ENCODE measurements around the gene GFRA1.

The GFRA1 gene

DNA sequence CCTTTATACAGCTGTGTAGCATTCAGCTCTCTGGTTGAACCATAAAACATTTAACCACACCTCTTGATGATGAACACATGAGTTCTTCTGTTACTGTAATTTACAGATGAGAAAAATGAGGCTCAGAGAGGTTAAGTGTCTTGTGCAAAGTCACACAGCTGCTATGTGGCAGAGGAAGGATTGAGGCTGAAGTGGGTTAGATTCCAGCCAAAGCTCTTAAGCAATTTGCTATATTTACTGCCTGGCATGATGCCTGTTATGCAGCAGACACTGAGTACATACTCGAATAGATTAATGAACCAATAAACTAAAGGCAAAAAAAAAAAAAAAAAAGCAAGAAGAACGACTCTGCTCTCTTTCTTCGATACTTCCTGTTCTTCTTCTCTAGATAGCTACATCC, 35.7 kb downstream of the GFRA1 start:
- H3K36me3 ChIP-seq (ENCODE audit: insufficient read depth, low read length): no peaks in the 10 kb centered on the region
- no peaks in the 10 kb centered on the region for H3K9me3 ChIP-seq (ENCODE audit: low read length)
- H3K4me1 ChIP-seq (ENCODE audit: insufficient read depth, low read length): peaks cover 12% of the 10 kb centered on the region
- H3K9ac ChIP-seq (ENCODE audit: low read length): no peak overlapping the region
- no peaks in the 10 kb centered on the region for H3K27me3 ChIP-seq (ENCODE audit: control insufficient read depth in 1 of 2, insufficient read depth in 2 of 2, low read length in 2 of 2)
- no peak overlapping the region for H3K27ac ChIP-seq (ENCODE audit: low read depth, low read length)
- peak overlapping the region in 1 of 2 donors; percentile 1 for H3K4me3 ChIP-seq (ENCODE audit: low read depth in 1 of 2, low read length in 2 of 2)

DNA sequence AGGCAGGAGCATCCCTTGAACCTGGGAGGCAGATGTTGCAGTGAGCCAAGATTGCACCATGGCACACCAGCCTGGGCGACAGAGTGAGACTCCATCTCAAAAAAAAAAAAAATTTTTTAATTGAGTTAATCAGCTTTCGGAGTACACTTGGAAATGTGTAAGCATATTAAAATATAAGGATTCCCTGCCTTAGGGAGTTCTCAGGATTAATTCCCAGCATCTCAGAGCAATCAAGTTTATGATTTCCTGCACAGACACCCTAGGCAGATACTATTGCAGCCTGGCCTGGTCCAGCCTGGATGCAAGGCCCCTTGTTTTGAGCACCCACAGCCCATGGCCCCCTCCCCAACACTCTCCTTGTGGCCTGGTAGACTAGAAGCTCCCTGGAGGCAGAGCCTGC, 39.8 kb downstream of the GFRA1 start:
- no peaks in the 10 kb centered on the region for H3K9me3 ChIP-seq (ENCODE audit: low read length)
- no peaks in the 10 kb centered on the region for H3K36me3 ChIP-seq (ENCODE audit: insufficient read depth, low read length)
- H3K27ac ChIP-seq (ENCODE audit: low read depth, low read length): no peak overlapping the region
- no peaks in the 10 kb centered on the region for H3K27me3 ChIP-seq (ENCODE audit: control insufficient read depth in 1 of 2, insufficient read depth in 2 of 2, low read length in 2 of 2)
- peaks cover 12% of the 10 kb centered on the region for H3K4me1 ChIP-seq (ENCODE audit: insufficient read depth, low read length)
- H3K9ac ChIP-seq (ENCODE audit: low read length): no peak overlapping the region
- no peak overlapping the region for H3K4me3 ChIP-seq (ENCODE audit: low read depth in 1 of 2, low read length in 2 of 2)

DNA sequence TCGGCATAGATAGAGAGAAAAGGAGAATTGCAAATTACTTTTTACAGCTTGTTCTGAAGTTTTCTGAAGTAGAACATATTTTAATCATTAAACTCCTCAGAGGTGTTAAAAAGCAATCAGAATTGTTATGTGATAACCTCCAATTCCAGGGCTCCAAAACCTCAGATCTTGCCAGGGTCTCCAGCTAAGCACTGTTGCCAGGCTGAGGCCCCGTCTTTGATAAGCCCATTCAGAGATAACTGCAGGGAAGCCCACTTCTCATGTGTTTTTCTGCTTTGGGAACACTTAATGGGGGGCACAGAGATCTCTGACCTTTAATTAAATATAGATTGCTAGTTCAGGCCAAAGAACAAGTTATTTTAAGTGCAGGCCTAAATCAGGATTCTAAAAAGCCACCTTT, 40.4 kb downstream of the GFRA1 start:
- H3K4me3 ChIP-seq (ENCODE audit: low read depth in 1 of 2, low read length in 2 of 2): no peak overlapping the region
- no peak overlapping the region for H3K9ac ChIP-seq (ENCODE audit: low read length)
- H3K27ac ChIP-seq (ENCODE audit: low read depth, low read length): no peak overlapping the region
- H3K36me3 ChIP-seq (ENCODE audit: insufficient read depth, low read length): no peaks in the 10 kb centered on the region
- H3K9me3 ChIP-seq (ENCODE audit: low read length): no peaks in the 10 kb centered on the region
- H3K27me3 ChIP-seq (ENCODE audit: control insufficient read depth in 1 of 2, insufficient read depth in 2 of 2, low read length in 2 of 2): no peaks in the 10 kb centered on the region
- peaks cover 6% of the 10 kb centered on the region for H3K4me1 ChIP-seq (ENCODE audit: insufficient read depth, low read length)

DNA sequence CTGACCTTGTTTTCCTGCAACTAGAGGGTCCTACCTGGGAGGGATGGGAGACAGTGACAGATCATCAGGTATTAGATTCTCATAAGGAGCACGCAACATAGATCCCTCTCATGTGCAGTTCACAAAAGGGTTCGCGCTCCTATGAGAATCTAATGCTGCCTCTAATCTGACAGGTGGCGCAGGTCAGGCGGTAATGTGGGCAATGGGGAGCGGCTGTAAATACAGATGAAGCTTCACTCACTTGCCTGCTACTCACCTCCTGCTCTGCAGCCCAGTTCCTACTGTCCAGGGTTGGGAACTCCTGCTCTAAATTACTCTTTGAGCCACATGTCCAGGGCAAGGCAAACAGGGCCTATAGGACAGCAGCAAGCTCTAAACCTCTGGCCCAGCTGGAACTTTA, 46.2 kb downstream of the GFRA1 start:
- no peak overlapping the region for H3K4me3 ChIP-seq (ENCODE audit: low read depth in 1 of 2, low read length in 2 of 2)
- H3K27me3 ChIP-seq (ENCODE audit: control insufficient read depth in 1 of 2, insufficient read depth in 2 of 2, low read length in 2 of 2): no peaks in the 10 kb centered on the region
- no peaks in the 10 kb centered on the region for H3K36me3 ChIP-seq (ENCODE audit: insufficient read depth, low read length)
- no peak overlapping the region for H3K9ac ChIP-seq (ENCODE audit: low read length)
- H3K9me3 ChIP-seq (ENCODE audit: low read length): no peaks in the 10 kb centered on the region
- H3K4me1 ChIP-seq (ENCODE audit: insufficient read depth, low read length): no peaks in the 10 kb centered on the region
- H3K27ac ChIP-seq (ENCODE audit: low read depth, low read length): no peak overlapping the region

DNA sequence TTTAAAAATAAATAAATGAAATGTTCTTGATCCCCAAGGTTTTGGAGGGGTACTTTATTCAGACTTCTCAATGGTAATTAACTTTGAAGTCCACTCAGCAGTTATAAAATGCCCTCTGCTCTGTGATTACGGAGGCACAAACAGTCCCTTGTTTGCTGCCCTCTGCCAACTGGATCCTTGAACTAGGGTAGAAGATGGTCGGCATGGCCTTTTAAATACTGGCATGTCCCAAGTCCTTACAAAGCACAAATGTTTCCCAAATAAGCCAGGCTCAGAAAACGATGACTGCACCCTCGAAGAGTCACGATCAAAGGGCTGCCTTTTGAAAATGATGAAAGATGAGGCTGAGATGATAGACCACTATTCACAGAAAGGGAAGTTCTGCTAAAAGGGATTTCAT, 47.0 kb downstream of the GFRA1 start:
- Histone ChIP-seq H3K9ac (ENCODE audit: low read length) (no peak overlapping the region), H3K27me3 (ENCODE audit: control insufficient read depth in 1 of 2, insufficient read depth in 2 of 2, low read length in 2 of 2) (no peaks in the 10 kb centered on the region), H3K36me3 (ENCODE audit: insufficient read depth, low read length) (no peaks in the 10 kb centered on the region), H3K9me3 (ENCODE audit: low read length) (no peaks in the 10 kb centered on the region), H3K4me1 (ENCODE audit: insufficient read depth, low read length) (no peaks in the 10 kb centered on the region), H3K27ac (ENCODE audit: low read depth, low read length) (no peak overlapping the region), H3K4me3 (ENCODE audit: low read depth in 1 of 2, low read length in 2 of 2) (no peak overlapping the region)

DNA sequence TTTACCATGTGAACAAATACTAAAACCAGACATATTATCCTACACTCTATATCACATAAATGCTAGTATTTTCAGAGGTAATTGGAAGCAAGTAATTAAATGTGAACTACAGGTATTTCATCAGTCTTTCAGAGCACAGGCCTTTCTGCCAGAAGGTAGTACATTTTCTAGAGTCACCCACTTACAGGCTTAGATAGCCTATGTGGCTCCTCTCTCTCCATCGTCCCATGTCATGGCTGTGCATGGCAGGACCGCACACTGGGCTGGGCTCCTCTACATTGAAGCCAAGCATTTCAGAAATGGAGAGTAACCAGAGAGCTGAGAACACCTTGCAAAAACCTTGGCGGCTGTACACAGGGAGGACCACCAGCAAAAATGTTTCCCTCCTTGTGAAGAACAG, 49.7 kb downstream of the GFRA1 start:
- H3K9me3 ChIP-seq (ENCODE audit: low read length): no peaks in the 10 kb centered on the region
- H3K4me1 ChIP-seq (ENCODE audit: insufficient read depth, low read length): no peaks in the 10 kb centered on the region
- no peak overlapping the region for H3K27ac ChIP-seq (ENCODE audit: low read depth, low read length)
- no peak overlapping the region for H3K4me3 ChIP-seq (ENCODE audit: low read depth in 1 of 2, low read length in 2 of 2)
- H3K9ac ChIP-seq (ENCODE audit: low read length): no peak overlapping the region
- no peaks in the 10 kb centered on the region for H3K36me3 ChIP-seq (ENCODE audit: insufficient read depth, low read length)
- no peaks in the 10 kb centered on the region for H3K27me3 ChIP-seq (ENCODE audit: control insufficient read depth in 1 of 2, insufficient read depth in 2 of 2, low read length in 2 of 2)

DNA sequence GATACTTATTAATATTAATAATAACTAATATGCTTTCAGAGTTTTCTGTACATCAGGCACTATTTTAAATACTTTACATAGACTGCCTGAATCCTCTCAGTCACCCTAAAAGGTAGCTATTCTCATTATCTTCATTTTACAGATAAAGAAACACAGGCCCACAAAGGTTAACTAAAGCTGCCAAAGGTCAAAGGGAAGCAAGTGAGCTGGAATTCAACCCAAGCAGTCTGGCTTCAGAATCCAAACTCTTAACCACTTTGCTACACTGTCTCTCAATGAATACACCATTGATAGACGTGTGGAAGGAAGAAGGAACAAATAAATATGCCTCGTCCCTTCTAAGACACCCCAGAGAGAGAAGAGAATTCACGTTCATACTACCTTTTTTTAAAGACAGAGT, 52.0 kb downstream of the GFRA1 start:
- H3K9ac ChIP-seq (ENCODE audit: low read length): no peak overlapping the region

DNA sequence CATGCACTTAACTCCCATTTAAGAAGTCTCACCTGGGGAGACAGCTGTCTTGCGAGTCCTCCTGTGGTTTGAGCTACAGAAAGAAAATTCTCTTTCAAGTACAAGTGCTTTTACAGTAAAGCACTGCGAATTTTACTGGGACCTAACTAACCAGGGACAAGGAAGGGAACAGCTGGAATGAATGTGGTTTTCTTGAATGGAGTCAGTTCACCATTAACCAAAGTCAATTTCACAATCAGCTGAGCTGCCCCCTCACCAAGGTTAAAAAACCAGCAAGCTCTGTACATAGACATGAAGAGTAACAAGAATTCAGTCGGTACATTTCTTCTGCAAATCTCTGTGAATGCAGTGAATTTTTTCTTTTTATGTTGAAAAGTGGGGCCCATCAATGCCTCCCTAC, 56.3 kb downstream of the GFRA1 start:
- no peaks in the 10 kb centered on the region for H3K36me3 ChIP-seq (ENCODE audit: insufficient read depth, low read length)
- H3K4me1 ChIP-seq (ENCODE audit: insufficient read depth, low read length): no peaks in the 10 kb centered on the region
- H3K27me3 ChIP-seq (ENCODE audit: control insufficient read depth in 1 of 2, insufficient read depth in 2 of 2, low read length in 2 of 2): no peaks in the 10 kb centered on the region
- H3K27ac ChIP-seq (ENCODE audit: low read depth, low read length): no peak overlapping the region
- no peak overlapping the region for H3K4me3 ChIP-seq (ENCODE audit: low read depth in 1 of 2, low read length in 2 of 2)
- H3K9ac ChIP-seq (ENCODE audit: low read length): no peak overlapping the region
- H3K9me3 ChIP-seq (ENCODE audit: low read length): no peaks in the 10 kb centered on the region

More for the DNA sequence above, 52.0 kb downstream of the GFRA1 start:
- H3K27ac ChIP-seq (ENCODE audit: low read depth, low read length): no peak overlapping the region
- no peaks in the 10 kb centered on the region for H3K27me3 ChIP-seq (ENCODE audit: control insufficient read depth in 1 of 2, insufficient read depth in 2 of 2, low read length in 2 of 2)
- no peak overlapping the region for H3K4me3 ChIP-seq (ENCODE audit: low read depth in 1 of 2, low read length in 2 of 2)
- H3K4me1 ChIP-seq (ENCODE audit: insufficient read depth, low read length): no peaks in the 10 kb centered on the region
- no peaks in the 10 kb centered on the region for H3K36me3 ChIP-seq (ENCODE audit: insufficient read depth, low read length)
- no peaks in the 10 kb centered on the region for H3K9me3 ChIP-seq (ENCODE audit: low read length)

DNA sequence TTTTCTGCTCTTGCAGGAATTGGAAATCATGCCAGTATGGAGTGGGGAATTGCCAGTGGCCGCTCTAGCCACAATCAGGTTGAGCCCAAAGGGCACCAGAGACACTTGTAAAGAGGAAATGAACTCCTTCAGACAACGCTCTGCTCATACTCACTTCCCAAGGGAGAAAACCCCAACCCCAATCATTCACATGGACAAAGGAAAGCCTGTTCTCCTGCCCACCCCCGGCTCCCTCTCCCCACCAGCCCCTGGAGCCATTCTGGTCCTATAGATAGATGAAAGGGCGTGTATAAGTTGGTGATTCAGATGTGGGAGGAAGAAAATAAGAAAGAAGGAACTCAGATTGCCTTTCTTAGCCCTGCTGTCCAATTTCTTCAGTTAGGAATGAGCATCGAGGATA, 57.4 kb downstream of the GFRA1 start:
- Histone ChIP-seq H3K4me1 (ENCODE audit: insufficient read depth, low read length) (peaks cover 8% of the 10 kb centered on the region), H3K27ac (ENCODE audit: low read depth, low read length) (no peak overlapping the region), H3K36me3 (ENCODE audit: insufficient read depth, low read length) (no peaks in the 10 kb centered on the region), H3K27me3 (ENCODE audit: control insufficient read depth in 1 of 2, insufficient read depth in 2 of 2, low read length in 2 of 2) (no peaks in the 10 kb centered on the region), H3K9ac (ENCODE audit: low read length) (no peak overlapping the region), H3K4me3 (ENCODE audit: low read depth in 1 of 2, low read length in 2 of 2) (no peak overlapping the region), H3K9me3 (ENCODE audit: low read length) (no peaks in the 10 kb centered on the region)

DNA sequence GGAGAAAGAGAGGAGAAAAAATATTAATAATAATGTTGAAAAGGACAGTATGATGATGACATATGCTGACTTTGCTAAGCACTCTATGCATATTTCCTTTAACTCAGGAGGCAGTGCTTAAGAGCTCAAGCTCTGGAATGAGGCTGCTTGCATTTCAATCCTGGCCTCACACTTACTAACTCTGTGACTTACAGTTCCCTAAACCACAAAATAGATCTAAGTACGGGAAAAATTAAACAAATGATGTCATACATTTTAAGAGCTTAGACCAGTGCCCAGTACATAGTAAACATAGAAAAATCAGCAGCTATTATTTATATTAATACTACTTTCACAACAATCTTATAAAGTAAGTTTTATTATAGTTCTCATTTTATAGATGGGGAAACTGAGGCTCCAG, 61.3 kb downstream of the GFRA1 start:
- H3K36me3 ChIP-seq (ENCODE audit: insufficient read depth, low read length): no peaks in the 10 kb centered on the region
- H3K9ac ChIP-seq (ENCODE audit: low read length): no peak overlapping the region
- no peak overlapping the region for H3K27ac ChIP-seq (ENCODE audit: low read depth, low read length)
- no peaks in the 10 kb centered on the region for H3K27me3 ChIP-seq (ENCODE audit: control insufficient read depth in 1 of 2, insufficient read depth in 2 of 2, low read length in 2 of 2)
- no peaks in the 10 kb centered on the region for H3K9me3 ChIP-seq (ENCODE audit: low read length)
- peaks cover 13% of the 10 kb centered on the region for H3K4me1 ChIP-seq (ENCODE audit: insufficient read depth, low read length)
- H3K4me3 ChIP-seq (ENCODE audit: low read depth in 1 of 2, low read length in 2 of 2): no peak overlapping the region

DNA sequence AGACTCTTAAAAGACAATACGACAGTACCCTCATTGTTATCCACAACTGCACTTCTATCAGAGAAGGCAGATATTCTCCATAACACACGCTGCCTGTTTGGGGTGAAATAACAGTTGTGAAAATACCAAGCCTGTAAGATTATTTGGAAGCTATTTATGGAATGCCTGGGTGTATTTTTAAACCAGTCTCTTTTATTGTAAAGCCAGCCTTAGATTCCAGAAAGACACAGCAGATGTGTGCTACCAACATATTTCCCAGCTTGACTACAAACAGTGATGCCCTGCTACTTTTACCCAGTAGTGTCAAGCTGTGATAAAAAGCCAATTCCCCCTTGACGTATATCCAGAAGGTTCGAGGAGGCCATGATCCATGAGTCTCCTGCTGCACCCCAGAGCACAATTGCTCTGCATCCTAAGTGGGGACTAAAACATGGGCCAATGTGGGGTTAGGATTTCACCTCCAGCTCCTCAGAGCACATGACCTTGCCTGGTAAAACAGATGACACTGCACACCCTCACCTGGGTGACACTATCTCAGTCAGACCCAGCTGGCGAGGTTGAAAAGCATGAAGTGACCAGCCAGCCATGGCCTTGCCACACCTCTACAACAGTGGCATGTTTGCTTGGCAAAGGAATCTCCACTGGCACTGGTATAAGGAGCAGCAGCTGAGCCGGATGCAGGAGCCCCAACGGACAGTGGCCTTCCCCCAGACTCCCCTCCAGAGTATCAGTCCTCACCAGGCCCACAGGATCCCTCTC, 62.2 kb downstream of the GFRA1 start:
- no peak overlapping the region for H3K9ac ChIP-seq (ENCODE audit: low read length)
- H3K36me3 ChIP-seq (ENCODE audit: insufficient read depth, low read length): no peaks in the 10 kb centered on the region
- no peaks in the 10 kb centered on the region for H3K9me3 ChIP-seq (ENCODE audit: low read length)
- H3K27me3 ChIP-seq (ENCODE audit: control insufficient read depth in 1 of 2, insufficient read depth in 2 of 2, low read length in 2 of 2): no peaks in the 10 kb centered on the region
- H3K4me3 ChIP-seq (ENCODE audit: low read depth in 1 of 2, low read length in 2 of 2): no peak overlapping the region
- peaks cover 13% of the 10 kb centered on the region for H3K4me1 ChIP-seq (ENCODE audit: insufficient read depth, low read length)
- no peak overlapping the region for H3K27ac ChIP-seq (ENCODE audit: low read depth, low read length)

DNA sequence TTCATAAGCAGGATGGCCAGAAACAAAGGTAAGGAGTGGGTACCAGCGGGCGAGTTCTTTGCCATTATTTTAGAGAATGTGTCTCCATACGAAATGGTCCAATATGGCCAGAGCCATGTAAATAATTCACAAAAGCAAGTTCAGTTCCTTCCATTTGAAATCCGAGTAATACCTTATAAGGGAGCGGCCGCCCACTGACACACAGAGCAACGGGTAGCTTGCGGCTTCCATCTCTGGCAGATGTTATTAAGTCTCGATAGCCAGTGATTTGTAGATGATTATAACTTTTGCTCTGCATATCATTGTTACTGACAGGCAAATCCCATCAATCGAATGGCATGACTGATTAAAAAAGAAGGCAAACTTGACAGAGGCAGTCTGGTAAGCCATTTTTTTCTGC, 63.2 kb downstream of the GFRA1 start:
- no peak overlapping the region for H3K4me3 ChIP-seq (ENCODE audit: low read depth in 1 of 2, low read length in 2 of 2)
- no peak overlapping the region for H3K9ac ChIP-seq (ENCODE audit: low read length)
- H3K27ac ChIP-seq (ENCODE audit: low read depth, low read length): no peak overlapping the region
- H3K4me1 ChIP-seq (ENCODE audit: insufficient read depth, low read length): peaks cover 13% of the 10 kb centered on the region
- H3K9me3 ChIP-seq (ENCODE audit: low read length): no peaks in the 10 kb centered on the region
- H3K27me3 ChIP-seq (ENCODE audit: control insufficient read depth in 1 of 2, insufficient read depth in 2 of 2, low read length in 2 of 2): no peaks in the 10 kb centered on the region
- H3K36me3 ChIP-seq (ENCODE audit: insufficient read depth, low read length): no peaks in the 10 kb centered on the region

Data from muscle layer of colon (tissue), 2 donors.